K562 (cell line): ENCODE results near the gene SLC35G1. TPM values are rescaled to one million over a fixed set of nuclear protein-coding genes. Genes with fewer than 3 reads are reported as not detected.
A peak's percentile ranks its signal among the peaks of the same experiment; 100 is the strongest.

Experiments
- E2F3 ChIP-seq: fragments of 250-450 bp; sonication (Bioruptor Pico); IDR thresholded peaks from 2 replicates; pipeline ENCODE4 v1.4.0; 2020; ENCODE audit warnings: mild to moderate bottlenecking
- ETS1 ChIP-seq: conservative IDR thresholded peaks from 2 replicates; pipeline ENCODE4 v1.6.1; 2011; ENCODE audit warnings: low read depth, mild to moderate bottlenecking, low read length; ENCODE audit not compliant: control insufficient read depth
- FOXA1 ChIP-seq: fragments of 450-650 bp; IDR thresholded peaks from 2 replicates; pipeline ENCODE4 v1.6.1; 2016; ENCODE audit warnings: mild to moderate bottlenecking, borderline replicate concordance
- FOXA3 ChIP-seq, 2 experiments: fragments of 450-650 bp in 1 of 2; sonication (generic) in 1 of 2; formaldehyde crosslinking; IDR thresholded peaks in 1 of 2; conservative IDR thresholded peaks in 1 of 2; 2 replicates each; pipeline versions ENCODE4 v1.4.0 to v1.8.0; 2020 to 2022; ENCODE audit warnings: mild to moderate bottlenecking in 2 of 2, missing genetic modification reagents in 1 of 2
- KDM5B ChIP-seq: fragments of 200-600 bp; sonication (generic); IDR thresholded peaks from 2 replicates; pipeline ENCODE4 v1.6.1; 2012; ENCODE audit warnings: low read depth, mild to moderate bottlenecking, moderate library complexity, low read length, control low read depth, inconsistent platforms; ENCODE audit not compliant: insufficient replicate concordance
- PHF20 ChIP-seq: fragments of 450-650 bp; IDR thresholded peaks from 2 replicates; pipeline ENCODE4 v1.6.1; 2018; ENCODE audit not compliant: partially characterized antibody
- SUPT5H ChIP-seq: fragments of 450-650 bp; IDR thresholded peaks from 2 replicates; pipeline ENCODE4 v1.6.1; 2016
- UBTF ChIP-seq, 2 experiments: IDR thresholded peaks; 2 replicates each; pipeline ENCODE4 v1.6.1; 2012; ENCODE audit warnings: improper control_type of control experiment in 2 of 2, low read depth in 2 of 2, low read length in 2 of 2, borderline replicate concordance in 1 of 2
- ZKSCAN1 ChIP-seq: fragments of 150-350 bp; IDR thresholded peaks from 2 replicates; pipeline ENCODE4 v1.6.1; 2016; ENCODE audit warnings: low read depth, low read length
- ZNF253 ChIP-seq: fragments of 250-450 bp; sonication (Bioruptor Pico); conservative IDR thresholded peaks from 2 replicates; pipeline ENCODE4 v1.6.1; 2021; ENCODE audit warnings: mild to moderate bottlenecking
- ZNF717 ChIP-seq: fragments of 250-450 bp; sonication (Bioruptor Pico); IDR thresholded peaks from 2 replicates; pipeline ENCODE4 v1.5.0; 2021
- polyA plus RNA-seq, 8 experiments: library from polyadenylated mRNA; depleted of rRNA in 4 of 8; stranded (reverse) in 5 of 8; unstranded in 3 of 8; fragments of >200 nt; fragmentation: Nextera tagmentation in 2 of 8; fragmentation: Illumina TruSeq in 1 of 8; extraction: Ambion mirVana in 2 of 8; extraction: Trizol in 1 of 8; gene quantifications; 2 replicates each; pipeline versions ENCODE4 v1.2.1 to v1.2.3, GENCODE V29; 2011 to 2014; ENCODE audit warnings: inconsistent platforms in 1 of 8, missing spikeins in 1 of 8
- total RNA-seq, 7 experiments: library from RNA; depleted of rRNA in 6 of 7; stranded (reverse); fragments of >200 nt in 6 of 7; fragmentation: Illumina TruSeq in 2 of 7; extraction: Trizol in 2 of 7; gene quantifications; 2 replicates each; pipeline versions ENCODE4 v1.2.1 to v1.2.3, GENCODE V29; 2011 to 2021; ENCODE audit warnings: low replicate concordance in 1 of 7

SLC35G1 gene
- total and polyA plus RNA-seq, 9 of the 15 experiments (the other 6 are each of a cell fraction or from before 2014, with no cell fraction given), result 0.76 to 8.5 (median 4.9) TPM

GRCh38 chr10:93893646-93894515, at the start of gene SLC35G1 (continued):
- peak in 1 of 2 experiments; percentile 63; a peak in 1 of 4 replicates for TF ChIP-seq UBTF (IDR thresholded peaks at IDR 0.05; ENCODE audit: borderline replicate concordance in 1 of 2, low read depth in 2 of 2, low read length in 2 of 2)
- peak; percentile 5 for TF ChIP-seq PHF20
- TF ChIP-seq ZNF717 (CRISPR knock-in tag), result no peak
- no peak; the same call in 1 of the 2 replicates for TF ChIP-seq ZKSCAN1
- peak; percentile 65 for TF ChIP-seq ETS1
- TF ChIP-seq ZNF253 (CRISPR knock-in tag), result no peak
- TF ChIP-seq SUPT5H, result peak; percentile 75
- TF ChIP-seq KDM5B, result peak; percentile 92
- TF ChIP-seq FOXA3 (CRISPR knock-in tag; conservative IDR thresholded peaks at IDR 0.05 in 1 of 2, IDR thresholded peaks at IDR 0.05 in 1 of 2), result no peak
- TF ChIP-seq FOXA1, result no peak
- TF ChIP-seq E2F3 (CRISPR knock-in tag), result peak; percentile 74; the same call in 1 of the 2 replicates
